ENCODE results near the gene CENPV. TPM values are rescaled to one million over a fixed set of nuclear protein-coding genes. Genes with fewer than 3 reads are reported as not detected.
A peak's percentile ranks its signal among the peaks of the same experiment; 100 is the strongest.

The CENPV gene
- total and polyA plus RNA-seq, 2 donors (not counting 3 experiments of a cell fraction or from before 2014, with no cell fraction given), result 38.2 to 41.6 TPM

DNA sequence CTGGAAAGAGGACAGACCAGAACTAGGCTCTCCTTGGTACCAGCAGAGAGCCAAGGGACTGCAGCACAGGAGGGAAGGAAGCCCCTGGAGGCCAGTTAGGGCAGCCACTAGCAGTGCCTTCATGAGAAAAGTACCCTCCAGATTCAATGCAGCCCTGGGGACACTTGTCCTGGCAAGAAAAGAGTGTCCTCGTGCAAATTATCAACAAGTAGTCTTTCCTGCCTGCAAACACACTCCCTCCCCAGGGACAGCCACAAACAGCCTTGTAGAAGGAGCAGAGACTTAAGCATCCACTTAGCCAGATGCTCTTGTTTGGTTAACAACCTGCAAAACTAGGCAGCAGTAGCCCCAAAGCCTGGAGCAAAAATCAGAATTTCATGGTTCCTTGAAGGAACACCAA lies 24.3 kb downstream of the CENPV start:
- DNase-seq (ENCODE audit: low read depth, low spot score) (peak; percentile 6), FAIRE-seq (no peak)
- no peak for TF ChIP-seq GATA2 (IDR thresholded peaks at IDR 0.05; ENCODE audit: insufficient read depth, insufficient read length, low read depth, low read length)
- TF ChIP-seq, protein P1, sequence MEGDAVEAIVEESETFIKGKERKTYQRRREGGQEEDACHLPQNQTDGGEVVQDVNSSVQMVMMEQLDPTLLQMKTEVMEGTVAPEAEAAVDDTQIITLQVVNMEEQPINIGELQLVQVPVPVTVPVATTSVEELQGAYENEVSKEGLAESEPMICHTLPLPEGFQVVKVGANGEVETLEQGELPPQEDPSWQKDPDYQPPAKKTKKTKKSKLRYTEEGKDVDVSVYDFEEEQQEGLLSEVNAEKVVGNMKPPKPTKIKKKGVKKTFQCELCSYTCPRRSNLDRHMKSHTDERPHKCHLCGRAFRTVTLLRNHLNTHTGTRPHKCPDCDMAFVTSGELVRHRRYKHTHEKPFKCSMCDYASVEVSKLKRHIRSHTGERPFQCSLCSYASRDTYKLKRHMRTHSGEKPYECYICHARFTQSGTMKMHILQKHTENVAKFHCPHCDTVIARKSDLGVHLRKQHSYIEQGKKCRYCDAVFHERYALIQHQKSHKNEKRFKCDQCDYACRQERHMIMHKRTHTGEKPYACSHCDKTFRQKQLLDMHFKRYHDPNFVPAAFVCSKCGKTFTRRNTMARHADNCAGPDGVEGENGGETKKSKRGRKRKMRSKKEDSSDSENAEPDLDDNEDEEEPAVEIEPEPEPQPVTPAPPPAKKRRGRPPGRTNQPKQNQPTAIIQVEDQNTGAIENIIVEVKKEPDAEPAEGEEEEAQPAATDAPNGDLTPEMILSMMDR (IDR thresholded peaks at IDR 0.05; ENCODE audit: extremely low read depth in 1 of 2, insufficient read depth in 1 of 2, low read depth in 1 of 2, low read length in 2 of 2), result peak; percentile 4 to 17
- no peaks in the 10 kb centered on the region for H3K9me1 ChIP-seq (replicated peaks; ENCODE audit: control insufficient read depth, extremely low read depth, insufficient read depth, low read length)
- BruUV-seq (replicated peaks), result no TSS peak
- no peak overlapping the region for H2AFZ ChIP-seq (ENCODE audit: low read depth, low read length)
- ChIA-PET CTCF (no interaction called here), POLR2A (no interaction called here)
- H3K4me1 ChIP-seq (ENCODE audit: control insufficient read depth, extremely low read depth, insufficient read depth, low read length), result peaks cover 5% of the 10 kb centered on the region
- dilution Hi-C loops (cut with MboI; ENCODE audit: extremely low pct_ligation_motif_present, low sequenced_read_pairs) (no loop called here), intact Hi-C loops (cut with micrococcal nuclease) (no loop called here)
- no peaks in the 10 kb centered on the region for H3K9me3 ChIP-seq (replicated peaks; ENCODE audit: control insufficient read depth, insufficient read depth, low read length)
- H3K27me3 ChIP-seq (ENCODE audit: control insufficient read depth in 2 of 2, insufficient read depth in 2 of 2, low read length in 2 of 2), result no peaks in the 10 kb centered on the region
- no peak overlapping the region for H3K4me2 ChIP-seq (ENCODE audit: insufficient read depth, low read length)
- no peaks in the 10 kb centered on the region for H3K79me2 ChIP-seq (ENCODE audit: control insufficient read depth, insufficient read depth, low read length)
- H3K36me3 ChIP-seq (ENCODE audit: control insufficient read depth in 2 of 2, extremely low read depth in 1 of 2, insufficient read depth in 2 of 2, low read length in 2 of 2), result no peaks in the 10 kb centered on the region
- no peak overlapping the region for H3K4me3 ChIP-seq (replicated peaks in 1 of 3; ENCODE audit: insufficient read depth in 1 of 3, low read depth in 1 of 3, low read length in 3 of 3)
- no peak overlapping the region for H3K9ac ChIP-seq (replicated peaks; ENCODE audit: extremely low read depth, insufficient read depth, low read length)
- no peak overlapping the region for H3K27ac ChIP-seq (ENCODE audit: insufficient read depth, low read depth, low read length)
- H4K20me1 ChIP-seq (replicated peaks; ENCODE audit: control insufficient read depth, extremely low read depth, insufficient read depth, low read length), result no peaks in the 10 kb centered on the region

GRCh38 chr17:16327018-16327417 lies 26.3 kb downstream of the CENPV start:
- ChIA-PET CTCF (interaction anchor here (1.4 to 4.6 kb wide), 4 partner anchors 11 to 37 kb away, joined by 4 to 23 read pairs (median 7); partner anchors contain the start of gene CENPV), POLR2A (no interaction called here)

More at GRCh38 chr17:16327018-16327417, 26.3 kb downstream of the CENPV start:
- TF ChIP-seq GATA2 (IDR thresholded peaks at IDR 0.05; ENCODE audit: insufficient read depth, insufficient read length, low read depth, low read length), result no peak
- TF ChIP-seq EZH2 (IDR thresholded peaks at IDR 0.05; ENCODE audit: borderline replicate concordance, low read depth, low read length, severe bottlenecking), result no peak
- TF ChIP-seq FOS (IDR thresholded peaks at IDR 0.05; ENCODE audit: borderline replicate concordance, insufficient read depth, low read length), result no peak
- TF ChIP-seq POLR2A (IDR thresholded peaks at IDR 0.05; ENCODE audit: low read depth, low read length), result no peak
- TF ChIP-seq, protein P2, sequence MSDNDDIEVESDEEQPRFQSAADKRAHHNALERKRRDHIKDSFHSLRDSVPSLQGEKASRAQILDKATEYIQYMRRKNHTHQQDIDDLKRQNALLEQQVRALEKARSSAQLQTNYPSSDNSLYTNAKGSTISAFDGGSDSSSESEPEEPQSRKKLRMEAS (IDR thresholded peaks at IDR 0.05; ENCODE audit: insufficient read depth, insufficient read length), result no peak
- no peak for TF ChIP-seq MYC (IDR thresholded peaks at IDR 0.05; ENCODE audit: low read depth, low read length)
- no peak for TF ChIP-seq JUN (IDR thresholded peaks at IDR 0.05; ENCODE audit: borderline replicate concordance, insufficient read depth, insufficient read length, low read depth)
- TF ChIP-seq POLR2AphosphoS5 (IDR thresholded peaks at IDR 0.05; ENCODE audit: insufficient read depth, low read depth, low read length), result no peak
- TF ChIP-seq, protein P1 (IDR thresholded peaks at IDR 0.05; ENCODE audit: extremely low read depth in 1 of 2, insufficient read depth in 1 of 2, low read depth in 1 of 2, low read length in 2 of 2), result no peak
- DNase-seq (ENCODE audit: low read depth, low spot score) (no peak), FAIRE-seq (no peak)
- H3K9me3 ChIP-seq (replicated peaks; ENCODE audit: control insufficient read depth, insufficient read depth, low read length), result no peaks in the 10 kb centered on the region
- BruUV-seq (replicated peaks), result no TSS peak
- peaks cover 5% of the 10 kb centered on the region for H3K4me1 ChIP-seq (ENCODE audit: control insufficient read depth, extremely low read depth, insufficient read depth, low read length)
- H3K79me2 ChIP-seq (ENCODE audit: control insufficient read depth, insufficient read depth, low read length), result no peaks in the 10 kb centered on the region
- intact Hi-C loops (cut with micrococcal nuclease) (no loop called here), dilution Hi-C loops (cut with MboI; ENCODE audit: extremely low pct_ligation_motif_present, low sequenced_read_pairs) (no loop called here)
- H4K20me1 ChIP-seq (replicated peaks; ENCODE audit: control insufficient read depth, extremely low read depth, insufficient read depth, low read length), result no peaks in the 10 kb centered on the region
- H3K4me2 ChIP-seq (ENCODE audit: insufficient read depth, low read length), result no peak overlapping the region
- no peaks in the 10 kb centered on the region for H3K9me1 ChIP-seq (replicated peaks; ENCODE audit: control insufficient read depth, extremely low read depth, insufficient read depth, low read length)
- no peak overlapping the region for H3K27ac ChIP-seq (ENCODE audit: insufficient read depth, low read depth, low read length)
- no peak overlapping the region for H3K9ac ChIP-seq (replicated peaks; ENCODE audit: extremely low read depth, insufficient read depth, low read length)
- H3K36me3 ChIP-seq (ENCODE audit: control insufficient read depth in 2 of 2, extremely low read depth in 1 of 2, insufficient read depth in 2 of 2, low read length in 2 of 2), result no peaks in the 10 kb centered on the region
- no peak overlapping the region for H3K4me3 ChIP-seq (replicated peaks in 1 of 3; ENCODE audit: insufficient read depth in 1 of 3, low read depth in 1 of 3, low read length in 3 of 3)
- no peaks in the 10 kb centered on the region for H3K27me3 ChIP-seq (ENCODE audit: control insufficient read depth in 2 of 2, insufficient read depth in 2 of 2, low read length in 2 of 2)
- no peak overlapping the region for H2AFZ ChIP-seq (ENCODE audit: low read depth, low read length)
